Memory B cell (primary cell): ENCODE measurements around the gene SFI1.
A peak's percentile ranks its signal among the peaks of the same experiment; 100 is the strongest.
"Not testable (repeated sequence)": the region's sequence is repeated elsewhere in the genome, so short reads cannot be mapped to it uniquely, and the experiment has no call there.

Source experiments
- ATAC-seq: fragments of 150-1000 bp; cut with Tn5 transposase; 2 replicates; pipeline ENCODE4 v1.10.0; 2021; ENCODE audit warnings: low read depth, mild to moderate bottlenecking, moderate library complexity
- DNase-seq, 2 donors: peaks; one replicate each; pipeline ENCODE4 v3.0.0; 2022; ENCODE audit warnings: low spot score in 2 of 2
- H3K27ac Mint-ChIP-seq: one replicate; pipeline ENCODE4 v1.8.0; 2022; ENCODE audit warnings: mild to moderate bottlenecking, moderate library complexity, mixed read lengths
- H3K27me3 Mint-ChIP-seq: one replicate; pipeline ENCODE4 v1.8.0; 2022; ENCODE audit warnings: mixed read lengths
- H3K36me3 Mint-ChIP-seq: one replicate; pipeline ENCODE4 v1.8.0; 2022; ENCODE audit warnings: mild to moderate bottlenecking, mixed read lengths
- H3K4me1 Mint-ChIP-seq: one replicate; pipeline ENCODE4 v1.8.0; 2022; ENCODE audit warnings: mixed read lengths
- H3K4me3 Mint-ChIP-seq: one replicate; pipeline ENCODE4 v1.8.0; 2022; ENCODE audit warnings: mild to moderate bottlenecking, moderate library complexity, mixed read lengths
- H3K9me3 Mint-ChIP-seq: one replicate; pipeline ENCODE4 v1.8.0; 2022; ENCODE audit warnings: mixed read lengths

The SFI1 gene

GRCh38 chr22:31503211-31503964 lies 7.1 kb downstream of the SFI1 start:
- no peak overlapping the region for H3K4me3 Mint-ChIP-seq
- H3K36me3 Mint-ChIP-seq: peaks cover 14% of the 10 kb centered on the region
- ATAC-seq: no peak
- H3K9me3 Mint-ChIP-seq: no peaks in the 10 kb centered on the region
- H3K4me1 Mint-ChIP-seq: peaks cover 5% of the 10 kb centered on the region
- no peak for DNase-seq
- peak overlapping the region; percentile 45 for H3K27ac Mint-ChIP-seq
- no peaks in the 10 kb centered on the region for H3K27me3 Mint-ChIP-seq

DNA sequence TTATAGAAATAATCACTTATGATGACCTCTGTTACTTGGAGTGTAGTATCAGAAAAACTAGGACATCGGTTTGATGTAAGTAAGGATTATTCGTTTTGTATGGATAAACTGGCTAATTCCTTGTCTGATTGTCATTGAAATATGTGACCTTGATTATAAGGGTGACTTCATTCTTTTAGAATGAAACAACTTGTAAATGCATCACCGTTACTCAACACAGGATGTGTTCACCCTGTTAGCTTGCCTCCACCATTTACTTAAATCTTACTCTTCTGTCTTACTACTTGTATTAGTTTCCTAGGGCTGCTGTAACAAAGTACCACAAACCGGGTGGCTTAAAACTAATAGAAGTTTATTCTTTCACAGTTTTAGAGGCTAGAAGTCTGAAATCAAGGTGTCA lies 7.9 kb downstream of the SFI1 start:
- ATAC-seq: no peak
- H3K4me3 Mint-ChIP-seq: no peak overlapping the region
- DNase-seq: no peak
- peaks cover 5% of the 10 kb centered on the region for H3K4me1 Mint-ChIP-seq
- H3K36me3 Mint-ChIP-seq: peaks cover 18% of the 10 kb centered on the region
- H3K27ac Mint-ChIP-seq: no peak overlapping the region
- no peaks in the 10 kb centered on the region for H3K9me3 Mint-ChIP-seq
- no peaks in the 10 kb centered on the region for H3K27me3 Mint-ChIP-seq

- not testable (repeated sequence) for DNase-seq, H3K27ac Mint-ChIP-seq, H3K27me3 Mint-ChIP-seq, H3K4me1 Mint-ChIP-seq, H3K4me3 Mint-ChIP-seq, ATAC-seq, H3K9me3 Mint-ChIP-seq
- peaks cover 22% of the 10 kb centered on the region for H3K36me3 Mint-ChIP-seq
Observed at GRCh38 chr22:31507517-31507916, 11.2 kb downstream of the SFI1 start.

DNA sequence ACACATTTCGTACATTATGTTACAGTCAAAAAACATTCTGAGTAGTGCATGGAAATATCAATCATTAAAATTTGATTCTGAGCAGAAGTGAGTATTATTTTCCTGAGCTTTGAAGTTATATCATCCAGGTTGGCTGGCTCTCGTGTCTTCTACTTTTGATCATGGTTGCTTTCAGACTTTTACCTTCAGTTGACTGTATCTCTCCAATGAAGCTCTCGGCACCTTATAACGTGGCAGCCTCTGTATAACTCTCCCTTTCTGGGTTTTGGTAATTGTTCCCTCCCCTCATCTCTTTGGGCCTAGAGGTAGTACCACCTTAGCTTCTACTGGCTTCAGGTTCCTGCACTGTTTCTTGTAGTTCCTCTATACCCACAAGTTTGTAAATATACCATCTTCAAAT lies 12.2 kb downstream of the SFI1 start:
- H3K27ac Mint-ChIP-seq: no peak overlapping the region
- no peak for DNase-seq
- no peak for ATAC-seq
- no peak overlapping the region for H3K4me3 Mint-ChIP-seq
- H3K9me3 Mint-ChIP-seq: no peaks in the 10 kb centered on the region
- H3K4me1 Mint-ChIP-seq: no peaks in the 10 kb centered on the region
- H3K27me3 Mint-ChIP-seq: no peaks in the 10 kb centered on the region
- H3K36me3 Mint-ChIP-seq: peaks cover 20% of the 10 kb centered on the region

- H3K9me3 Mint-ChIP-seq: no peaks in the 10 kb centered on the region
- DNase-seq (no peak), ATAC-seq (no peak)
- peaks cover 20% of the 10 kb centered on the region for H3K36me3 Mint-ChIP-seq
- no peaks in the 10 kb centered on the region for H3K27me3 Mint-ChIP-seq
- peak overlapping the region; percentile 24 for H3K27ac Mint-ChIP-seq
- no peaks in the 10 kb centered on the region for H3K4me1 Mint-ChIP-seq
- H3K4me3 Mint-ChIP-seq: no peak overlapping the region
Observed at GRCh38 chr22:31509061-31509762, 12.9 kb downstream of the SFI1 start.

DNA sequence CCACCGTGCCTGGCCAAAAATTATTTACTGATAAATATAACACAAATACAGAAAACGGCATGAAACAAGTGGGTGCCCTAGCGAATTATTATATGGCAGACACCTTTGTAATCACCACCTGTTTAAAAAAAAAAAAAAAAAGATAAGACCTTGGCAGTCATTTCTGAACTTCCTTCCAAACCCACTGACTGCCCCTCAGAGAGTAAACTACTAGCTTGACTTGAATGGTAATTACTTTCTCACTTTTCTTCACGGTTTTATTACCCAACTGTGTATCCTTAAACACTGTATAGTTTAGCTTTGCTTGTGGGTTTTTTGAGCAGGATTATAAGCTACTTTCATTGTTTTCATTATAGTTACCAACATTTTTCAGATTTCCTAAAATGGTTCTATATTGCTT lies 23.7 kb downstream of the SFI1 start:
- H3K4me3 Mint-ChIP-seq: no peak overlapping the region
- H3K9me3 Mint-ChIP-seq: no peaks in the 10 kb centered on the region
- H3K36me3 Mint-ChIP-seq: peaks cover 17% of the 10 kb centered on the region
- H3K27me3 Mint-ChIP-seq: no peaks in the 10 kb centered on the region
- ATAC-seq: no peak
- DNase-seq: no peak
- H3K27ac Mint-ChIP-seq: peak overlapping the region; percentile 42
- H3K4me1 Mint-ChIP-seq: peaks cover 17% of the 10 kb centered on the region

- DNase-seq, H3K27me3 Mint-ChIP-seq: not testable (repeated sequence)
- peaks cover 11% of the 10 kb centered on the region for H3K36me3 Mint-ChIP-seq
Observed at GRCh38 chr22:31524132-31524531, 27.8 kb downstream of the SFI1 start.

DNA sequence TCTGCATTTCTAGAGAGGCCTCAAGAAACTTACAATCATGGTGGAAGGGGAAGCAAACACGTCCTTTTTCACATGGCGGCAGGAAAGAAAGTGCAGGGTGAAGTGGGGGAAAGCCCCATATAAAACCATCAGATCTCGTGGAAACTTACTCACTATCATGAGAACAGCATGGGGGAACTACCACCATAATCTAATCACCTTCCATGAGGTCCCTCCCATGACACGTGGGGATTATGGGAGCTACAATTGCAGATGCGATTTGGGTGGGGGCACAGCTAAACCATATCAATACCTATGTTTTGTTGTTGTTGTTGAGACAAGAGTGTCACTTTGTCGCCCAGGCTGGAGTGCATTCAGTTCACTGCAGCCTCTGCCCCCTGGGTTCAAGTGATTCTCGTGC lies 29.9 kb downstream of the SFI1 start:
- Mint-ChIP-seq H3K4me1 (peaks cover 8% of the 10 kb centered on the region), H3K36me3 (peaks cover 13% of the 10 kb centered on the region), H3K27me3 (no peaks in the 10 kb centered on the region), H3K27ac (peak overlapping the region; percentile 53), H3K9me3 (no peaks in the 10 kb centered on the region), H3K4me3 (no peak overlapping the region)
- ATAC-seq: peak; percentile 80
- peak in 1 of 2 donors; percentile 6 for DNase-seq

More at GRCh38 chr22:31524132-31524531, 27.8 kb downstream of the SFI1 start:
- H3K27ac Mint-ChIP-seq, H3K9me3 Mint-ChIP-seq, H3K4me3 Mint-ChIP-seq, ATAC-seq: not testable (repeated sequence)
- peaks cover 15% of the 10 kb centered on the region for H3K4me1 Mint-ChIP-seq

DNA sequence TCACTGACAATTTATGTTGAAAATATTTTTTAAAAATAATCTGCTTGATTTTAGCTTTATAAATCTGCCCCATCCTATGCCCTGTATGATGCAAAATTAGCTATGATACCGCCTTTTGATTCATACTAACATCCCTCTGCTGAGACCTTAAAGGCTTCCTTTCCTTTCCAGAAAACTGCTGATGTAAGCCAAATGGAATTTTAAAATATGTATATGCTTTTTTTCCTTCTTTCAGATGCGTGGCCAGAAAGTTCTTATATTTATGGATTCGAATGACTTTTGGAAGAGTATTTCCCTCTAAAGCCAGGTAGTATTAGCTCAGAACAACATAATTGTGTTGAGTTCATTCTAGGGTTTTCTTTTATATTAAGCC lies 34.5 kb downstream of the SFI1 start:
- no peak for ATAC-seq
- Mint-ChIP-seq H3K27me3 (no peaks in the 10 kb centered on the region), H3K4me1 (peaks cover 6% of the 10 kb centered on the region), H3K9me3 (no peaks in the 10 kb centered on the region), H3K36me3 (peaks cover 17% of the 10 kb centered on the region), H3K27ac (no peak overlapping the region), H3K4me3 (no peak overlapping the region)
- no peak for DNase-seq

- Mint-ChIP-seq H3K27ac (no peak overlapping the region), H3K27me3 (no peaks in the 10 kb centered on the region), H3K4me1 (peaks cover 2% of the 10 kb centered on the region), H3K9me3 (no peaks in the 10 kb centered on the region), H3K36me3 (peaks cover 16% of the 10 kb centered on the region), H3K4me3 (no peak overlapping the region)
- ATAC-seq (no peak), DNase-seq (no peak)
Observed at GRCh38 chr22:31532060-31532459, 35.7 kb downstream of the SFI1 start.

- Mint-ChIP-seq H3K4me3 (no peak overlapping the region), H3K4me1 (peaks cover 2% of the 10 kb centered on the region), H3K27ac (peak overlapping the region; percentile 81), H3K9me3 (no peaks in the 10 kb centered on the region), H3K36me3 (peaks cover 16% of the 10 kb centered on the region), H3K27me3 (no peaks in the 10 kb centered on the region)
- no peak for DNase-seq
- ATAC-seq: no peak
Observed at GRCh38 chr22:31533374-31533773, 37.0 kb downstream of the SFI1 start.

- H3K27ac Mint-ChIP-seq: peak overlapping the region; percentile 39
- no peak for DNase-seq
- H3K36me3 Mint-ChIP-seq: peaks cover 24% of the 10 kb centered on the region
- H3K4me3 Mint-ChIP-seq: no peak overlapping the region
- H3K4me1 Mint-ChIP-seq: peaks cover 2% of the 10 kb centered on the region
- H3K9me3 Mint-ChIP-seq: no peaks in the 10 kb centered on the region
- ATAC-seq: no peak
- H3K27me3 Mint-ChIP-seq: no peaks in the 10 kb centered on the region
Observed at GRCh38 chr22:31537019-31537535, 40.7 kb downstream of the SFI1 start.

- Mint-ChIP-seq H3K36me3 (peaks cover 20% of the 10 kb centered on the region), H3K27ac (no peak overlapping the region), H3K27me3 (no peaks in the 10 kb centered on the region), H3K4me1 (no peaks in the 10 kb centered on the region), H3K4me3 (no peak overlapping the region), H3K9me3 (no peaks in the 10 kb centered on the region)
- DNase-seq (no peak), ATAC-seq (no peak)
Observed at GRCh38 chr22:31538815-31539214, 42.5 kb downstream of the SFI1 start.

GRCh38 chr22:31540166-31540565 lies 43.8 kb downstream of the SFI1 start:
- H3K4me3 Mint-ChIP-seq, ATAC-seq, H3K4me1 Mint-ChIP-seq, H3K9me3 Mint-ChIP-seq, H3K27ac Mint-ChIP-seq, DNase-seq, H3K27me3 Mint-ChIP-seq: not testable (repeated sequence)
- peaks cover 15% of the 10 kb centered on the region for H3K36me3 Mint-ChIP-seq
